HG02588 (cell line): Measurements from ENCODE around the gene HIVEP3.

Experiments
- ATAC-seq: cut with Tn5 transposase; IDR thresholded peaks from one replicate; pipeline ENCODE4 v1.9.1; 2021; ENCODE audit warnings: mild to moderate bottlenecking, moderate library complexity; ENCODE audit not compliant: unreplicated experiment

Gene HIVEP3

DNA sequence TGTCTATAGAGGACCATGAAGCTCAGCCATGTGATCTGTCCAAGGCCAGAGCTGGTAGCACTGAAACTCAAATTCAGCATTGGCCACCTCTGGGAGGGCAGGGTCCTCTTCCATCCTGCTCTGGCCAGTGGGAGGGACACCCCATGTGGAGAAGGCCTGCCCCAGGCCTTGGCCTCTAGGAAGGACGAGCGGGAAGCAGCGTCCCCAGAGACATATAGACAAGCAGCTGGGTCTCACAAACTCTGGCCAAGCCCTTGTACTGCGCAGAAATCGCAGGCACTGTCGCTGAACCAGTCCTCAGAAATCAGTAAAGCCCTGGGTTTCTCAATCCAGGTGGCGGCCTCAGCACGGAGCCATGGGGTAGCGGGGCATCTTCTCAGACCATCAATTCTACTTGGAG lies 180.7 kb downstream of the HIVEP3 start:
- no peak for ATAC-seq

GRCh38 chr1:41735631-41736260 lies 183.0 kb downstream of the HIVEP3 start:
- no peak for ATAC-seq

- ATAC-seq, result no peak
Measured at GRCh38 chr1:41735139-41735538, 183.6 kb downstream of the HIVEP3 start.

GRCh38 chr1:41734201-41734970 lies 184.3 kb downstream of the HIVEP3 start:
- no peak for ATAC-seq

GRCh38 chr1:41733725-41734124 lies 185.0 kb downstream of the HIVEP3 start:
- ATAC-seq, result no peak

DNA sequence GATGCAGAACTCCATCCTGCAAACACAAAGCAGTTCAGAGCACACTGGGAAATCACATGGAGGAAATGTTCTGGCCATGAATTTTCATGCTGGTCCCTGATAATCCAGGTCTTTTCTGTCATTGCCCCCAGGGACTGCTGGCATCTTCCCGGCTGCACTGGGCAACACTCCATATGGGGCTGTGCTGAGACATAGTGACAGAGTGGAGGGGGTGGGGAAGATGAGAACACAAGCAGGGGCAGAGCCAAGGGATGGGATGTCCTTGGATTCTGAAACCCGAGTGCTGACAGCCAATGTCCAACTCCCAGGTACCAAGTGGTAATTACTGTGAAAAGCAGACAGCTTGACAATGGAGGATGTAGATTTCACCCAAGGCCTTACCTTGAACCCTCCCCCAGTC lies 185.7 kb downstream of the HIVEP3 start:
- ATAC-seq, result no peak

GRCh38 chr1:41731516-41732030 lies 187.1 kb downstream of the HIVEP3 start:
- no peak for ATAC-seq

- ATAC-seq, result no peak
Measured at GRCh38 chr1:41730806-41731205, 187.9 kb downstream of the HIVEP3 start.

- peak; percentile 85 for ATAC-seq
Measured at GRCh38 chr1:41728403-41729202, 190.1 kb downstream of the HIVEP3 start.

- no peak for ATAC-seq
Measured at GRCh38 chr1:41727749-41728115, 191.0 kb downstream of the HIVEP3 start.

- ATAC-seq, result no peak
Measured at GRCh38 chr1:41726899-41727748, 191.6 kb downstream of the HIVEP3 start.

DNA sequence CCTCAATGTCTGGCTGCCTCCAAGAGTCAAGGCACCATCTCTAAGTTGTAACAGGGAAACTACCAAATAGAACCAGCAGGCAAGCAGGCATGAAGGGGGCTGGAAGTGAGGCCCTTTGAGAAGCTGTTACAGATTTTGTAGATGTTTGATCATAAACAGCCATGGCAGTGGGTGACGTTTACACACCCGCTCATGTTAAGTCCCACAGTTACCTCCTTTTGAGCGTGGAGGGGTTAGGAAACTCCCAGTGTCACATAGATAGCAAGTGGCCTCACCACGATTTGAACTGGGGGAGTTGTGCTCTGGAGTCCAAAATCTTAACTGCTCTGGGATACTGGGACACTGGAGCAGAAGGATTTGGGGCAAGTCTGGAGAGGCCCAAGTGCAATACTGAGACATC lies 192.4 kb downstream of the HIVEP3 start:
- ATAC-seq, result no peak

GRCh38 chr1:41724926-41725325 lies 193.8 kb downstream of the HIVEP3 start:
- no peak for ATAC-seq

GRCh38 chr1:41724248-41724647 lies 194.5 kb downstream of the HIVEP3 start:
- no peak for ATAC-seq

DNA sequence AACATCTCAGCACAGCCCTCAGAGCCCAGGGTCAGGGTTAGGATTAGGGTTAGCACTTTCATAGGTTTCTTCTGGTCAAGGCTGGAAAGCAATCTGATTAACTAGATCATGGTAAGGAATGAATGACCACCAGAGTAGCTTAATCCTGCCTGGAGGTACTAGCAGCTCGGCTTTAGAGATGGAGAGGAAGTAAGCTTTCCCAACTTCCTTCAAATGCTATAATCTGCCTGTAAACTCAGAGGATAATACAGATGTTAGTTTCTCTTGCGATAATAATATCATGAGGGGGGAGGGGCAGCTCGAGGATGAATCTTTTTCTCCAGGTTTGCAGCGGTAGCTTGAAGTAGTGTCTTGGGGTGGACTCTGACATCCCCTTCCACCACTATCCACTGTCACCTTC lies 194.9 kb downstream of the HIVEP3 start:
- ATAC-seq, result no peak

- no peak for ATAC-seq
Measured at GRCh38 chr1:41722184-41722583, 196.5 kb downstream of the HIVEP3 start.

DNA sequence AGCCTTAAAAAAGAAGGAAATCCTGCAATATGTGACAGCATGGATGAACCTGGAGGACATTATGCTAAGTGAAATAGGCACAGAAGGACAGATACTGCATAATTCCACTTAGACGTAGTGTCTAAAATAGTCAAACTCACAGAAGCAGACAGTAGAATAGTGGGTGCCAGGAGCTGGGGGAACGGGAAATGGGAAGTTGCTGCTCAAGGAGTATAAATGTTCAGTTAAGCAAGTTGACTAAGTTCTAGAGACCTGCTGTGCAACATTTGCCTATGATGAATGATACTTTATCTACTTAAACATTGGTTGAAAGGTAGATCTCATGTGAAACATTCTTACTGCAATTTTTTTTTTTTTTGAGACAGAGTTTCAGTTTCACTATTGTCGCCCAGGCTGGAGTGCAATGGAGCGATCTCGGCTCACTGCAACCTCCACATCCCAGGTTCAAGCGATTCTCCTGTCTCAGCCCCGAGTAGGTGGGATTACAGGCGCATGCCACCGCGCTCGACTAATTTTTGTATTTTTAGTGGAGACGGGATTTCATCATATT lies 197.8 kb downstream of the HIVEP3 start:
- no peak for ATAC-seq

GRCh38 chr1:41719590-41719989 lies 199.1 kb downstream of the HIVEP3 start:
- ATAC-seq, result no peak

DNA sequence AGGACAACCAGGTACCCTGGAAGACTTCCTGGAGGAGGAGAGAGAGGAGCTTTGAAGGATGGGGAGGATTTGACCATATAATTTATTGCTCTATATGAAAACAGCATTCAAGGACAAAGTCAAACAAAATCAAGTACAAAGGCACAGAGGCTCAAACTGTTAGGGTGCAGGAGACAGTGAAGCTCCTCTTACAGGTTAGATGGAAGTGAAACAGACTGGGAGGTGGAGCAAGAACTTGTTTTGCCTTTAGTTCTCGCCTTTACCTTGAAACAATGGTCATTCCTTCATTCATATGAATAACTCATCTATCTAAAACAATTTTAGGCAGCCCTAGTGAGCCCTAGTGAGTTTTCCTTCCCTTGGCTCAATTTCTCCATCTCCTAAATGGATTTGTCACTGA lies 199.6 kb downstream of the HIVEP3 start:
- ATAC-seq, result no peak

- ATAC-seq, result no peak
Measured at GRCh38 chr1:41718497-41718896, 200.2 kb downstream of the HIVEP3 start.
